Prostate gland (tissue), 2 donors: ENCODE measurements around the gene C9orf152.
A peak's percentile ranks its signal among the peaks of the same experiment; 100 is the strongest.

Source experiments
- CTCF ChIP-seq, 4 experiments: fragments of 200-600 bp in 2 of 4; fragments of 450-650 bp in 2 of 4; sonication (generic) in 2 of 4; IDR thresholded peaks; 1 replicate in 3 of 4; 2 replicates in 1 of 4; pipeline ENCODE4 v1.5.1; 2016 to 2019; ENCODE audit warnings: antibody characterized with exemption in 4 of 4, mild to moderate bottlenecking in 2 of 4, moderate library complexity in 2 of 4
- POLR2AphosphoS5 ChIP-seq: sonication (generic); formaldehyde crosslinking; IDR thresholded peaks from one replicate; pipeline ENCODE4 v1.6.1; 2017; ENCODE audit warnings: antibody characterized with exemption

GRCh38 chr9:110192531-110193261 is 15.3 kb downstream of the C9orf152 start:
- TF ChIP-seq CTCF (IDR thresholded peaks at IDR 0.05), result no peak
- TF ChIP-seq POLR2AphosphoS5, result peak; percentile 42
